IMR-90 (cell line): ENCODE measurements around the gene AHCYL1. TPM values are rescaled to one million over a fixed set of nuclear protein-coding genes. Genes with fewer than 3 reads are reported as not detected.

ENCODE experiments used
- ATAC-seq: fragments of 200-7000 bp; cut with Tn5 transposase; 2 replicates; pipeline ENCODE4 v1.9.1; 2020; ENCODE audit warnings: low read depth, mild to moderate bottlenecking, moderate library complexity
- BruUV-seq: library from RNA; stranded (reverse); fragments of 400-500 nt; replicated peaks from 2 replicates; lab custom pipeline; 2021; lab: Mats Ljungman, UMichigan
- CTCF ChIA-PET: fragments of 300-600 bp; formaldehyde crosslinking; extraction: SDS; loops from one replicate; lab custom pipeline; 2021; ENCODE audit warnings: antibody characterized with exemption; lab: Yijun Ruan, JAX
- POLR2A ChIA-PET: fragments of 300-600 bp; sonication (Branson Sonifier 250); formaldehyde crosslinking; loops from one replicate; lab custom pipeline; 2022; ENCODE audit warnings: antibody characterized with exemption; ENCODE audit not compliant: unreplicated experiment; lab: Charles Lee
- DNase-seq: peaks from one replicate; pipeline ENCODE4 v3.0.0; 2013
- H2AFZ ChIP-seq: replicated peaks from 2 replicates; pipeline ENCODE3; 2013; ENCODE audit warnings: low read length, mild to moderate bottlenecking; ENCODE audit not compliant: poor library complexity
- H2AK5ac ChIP-seq: 2 replicates; pipeline ENCODE4 v1.6.1; 2013; ENCODE audit warnings: low read depth, low read length, inconsistent platforms
- H2AK9ac ChIP-seq: replicated peaks from 2 replicates; pipeline ENCODE3; 2013; ENCODE audit warnings: mild to moderate bottlenecking, low read depth, low read length, moderate library complexity; ENCODE audit not compliant: poor library complexity
- H2BK120ac ChIP-seq: 2 replicates; pipeline ENCODE4 v1.6.1; 2013; ENCODE audit warnings: low read depth, low read length, inconsistent platforms
- H2BK15ac ChIP-seq: 3 replicates; pipeline ENCODE4 v1.6.1; 2013; ENCODE audit warnings: low read depth, low read length, inconsistent platforms
- H2BK20ac ChIP-seq: 2 replicates; pipeline ENCODE4 v1.6.1; 2013; ENCODE audit warnings: low read depth, mild to moderate bottlenecking, inconsistent platforms, low read length, moderate library complexity
- H2BK5ac ChIP-seq: 2 replicates; pipeline ENCODE4 v1.6.1; 2013; ENCODE audit warnings: mild to moderate bottlenecking, low read depth, low read length, inconsistent platforms; ENCODE audit not compliant: poor library complexity, severe bottlenecking
- H3K14ac ChIP-seq: replicated peaks from 2 replicates; pipeline ENCODE4 v1.6.1; 2013; ENCODE audit warnings: low read depth, low read length, inconsistent platforms
- H3K18ac ChIP-seq: 2 replicates; pipeline ENCODE4 v1.6.1; 2013; ENCODE audit warnings: low read depth, low read length, control low read depth
- H3K23ac ChIP-seq: 2 replicates; pipeline ENCODE4 v1.6.1; 2013; ENCODE audit warnings: low read depth, low read length, inconsistent platforms
- H3K27ac ChIP-seq: 2 replicates; pipeline ENCODE4 v1.5.1; 2013; ENCODE audit warnings: mild to moderate bottlenecking, control low read depth, low read length; ENCODE audit not compliant: insufficient read depth
- H3K27me3 ChIP-seq: 2 replicates; pipeline ENCODE4 v1.6.1; 2013; ENCODE audit warnings: low read length; ENCODE audit not compliant: control insufficient read depth, insufficient read depth
- H3K36me3 ChIP-seq: 2 replicates; pipeline ENCODE4 v1.6.1; 2013; ENCODE audit warnings: low read length, mixed read lengths; ENCODE audit not compliant: control insufficient read depth, insufficient read depth
- H3K4ac ChIP-seq: 2 replicates; pipeline ENCODE4 v1.6.1; 2013; ENCODE audit warnings: low read depth, low read length, inconsistent platforms
- H3K4me1 ChIP-seq: 2 replicates; pipeline ENCODE4 v1.6.1; 2013; ENCODE audit warnings: low read length, mixed read lengths; ENCODE audit not compliant: control insufficient read depth, insufficient read depth
- H3K4me2 ChIP-seq: 2 replicates; pipeline ENCODE4 v1.6.1; 2013; ENCODE audit warnings: low read depth, mild to moderate bottlenecking, control low read depth, low read length, moderate library complexity
- H3K4me3 ChIP-seq: 2 replicates; pipeline ENCODE4 v1.5.1; 2013; ENCODE audit warnings: low read depth, mild to moderate bottlenecking, control low read depth, low read length, moderate library complexity; ENCODE audit not compliant: insufficient read depth
- H3K56ac ChIP-seq: 2 replicates; pipeline ENCODE4 v1.6.1; 2013; ENCODE audit warnings: low read length, inconsistent platforms; ENCODE audit not compliant: insufficient read depth; ENCODE audit errors: extremely low read depth
- H3K79me1 ChIP-seq, 2 experiments: 2 replicates each; pipeline ENCODE4 v1.6.1; 2013; ENCODE audit warnings: low read length in 2 of 2, inconsistent platforms in 1 of 2, low read depth in 1 of 2
- H3K9ac ChIP-seq: 2 replicates; pipeline ENCODE4 v1.6.1; 2013; ENCODE audit warnings: low read depth, low read length, control low read depth
- H3K9me1 ChIP-seq: 2 replicates; pipeline ENCODE4 v1.6.1; 2013; ENCODE audit warnings: low read length, inconsistent platforms; ENCODE audit not compliant: insufficient read depth
- H3K9me3 ChIP-seq: 2 replicates; pipeline ENCODE4 v1.6.1; 2013; ENCODE audit warnings: low read length; ENCODE audit not compliant: control insufficient read depth, insufficient read depth
- H4K20me1 ChIP-seq: 2 replicates; pipeline ENCODE4 v1.6.1; 2013; ENCODE audit warnings: low read length, inconsistent platforms; ENCODE audit not compliant: insufficient read depth
- H4K5ac ChIP-seq: 2 replicates; pipeline ENCODE4 v1.6.1; 2013; ENCODE audit warnings: mild to moderate bottlenecking, low read depth, low read length, control low read depth
- H4K8ac ChIP-seq, 2 experiments: 2 replicates each; pipeline ENCODE4 v1.6.1; 2013; ENCODE audit warnings: low read depth in 2 of 2, low read length in 2 of 2, control low read depth in 1 of 2, inconsistent platforms in 1 of 2
- H4K91ac ChIP-seq: 2 replicates; pipeline ENCODE4 v1.6.1; 2013; ENCODE audit warnings: low read depth, low read length, inconsistent platforms; ENCODE audit not compliant: insufficient read depth
- CTCF ChIP-seq: conservative IDR thresholded peaks from 2 replicates; pipeline ENCODE4 v1.5.1; 2012; ENCODE audit warnings: mild to moderate bottlenecking, low read depth, low read length, improper control_type of control experiment
- MAFK ChIP-seq: IDR thresholded peaks from 2 replicates; pipeline ENCODE4 v1.6.1; 2012; ENCODE audit warnings: low read depth, low read length, improper control_type of control experiment
- MAZ ChIP-seq: IDR thresholded peaks from 2 replicates; pipeline ENCODE4 v1.6.1; 2012; ENCODE audit warnings: low read depth, mild to moderate bottlenecking, low read length, improper control_type of control experiment, moderate library complexity, borderline replicate concordance
- MXI1 ChIP-seq: IDR thresholded peaks from 2 replicates; pipeline ENCODE4 v1.6.1; 2012; ENCODE audit warnings: low read depth, mild to moderate bottlenecking, low read length, moderate library complexity, borderline replicate concordance
- NFE2L2 ChIP-seq: fragments of 150-350 bp; IDR thresholded peaks from 2 replicates; pipeline ENCODE4 v1.6.1; 2016; ENCODE audit warnings: low read depth, mild to moderate bottlenecking, low read length
- POLR2A ChIP-seq: IDR thresholded peaks from 2 replicates; pipeline ENCODE4 v1.6.1; 2012; ENCODE audit warnings: mild to moderate bottlenecking, low read depth, low read length
- WGBS, 2 experiments: methylation state at CpG; one replicate each; pipeline versions ENCODE4 v1.1.5 to v1.1.7; 2013; ENCODE audit warnings: missing lambda C conversion rate in 2 of 2; ENCODE audit not compliant: insufficient read length in 1 of 2; ENCODE audit errors: extremely low coverage in 2 of 2; 5-methylcytosine and 5-hydroxymethylcytosine counted together
- dilution Hi-C: fragments of 300-500 bp; cut with HindIII; formaldehyde crosslinking; loops from one replicate; pipeline ENCODE4 v1.14.3; 2018; ENCODE audit warnings: low sequenced_read_pairs; ENCODE audit not compliant: unreplicated experiment
- in situ Hi-C: fragments of 300-500 bp; cut with MboI; formaldehyde crosslinking; loops from 3 replicates; pipeline ENCODE4 v1.14.3; 2019; ENCODE audit warnings: low sequenced_read_pairs, inconsistent platforms, mixed read lengths
- intact Hi-C: fragments of 100-400 bp; cut with micrococcal nuclease; formaldehyde crosslinking; loops from 2 replicates; pipeline ENCODE4 v1.10.0; 2022
- polyA plus RNA-seq, 3 experiments: library from polyadenylated mRNA; depleted of rRNA; stranded (reverse); fragments of >200 nt; gene quantifications; 2 replicates each; pipeline ENCODE4 v1.2.3, GENCODE V29; 2012; ENCODE audit warnings: low replicate concordance in 1 of 3
- total RNA-seq: library from RNA; depleted of rRNA; stranded (reverse); fragments of >200 nt; gene quantifications from 2 replicates; pipeline ENCODE4 v1.2.3, GENCODE V29; 2012
- TF ChIP-seq, protein P1 (sequence below): fragments of 150-350 bp; IDR thresholded peaks from 2 replicates; pipeline ENCODE4 v1.6.1; 2016; ENCODE audit warnings: low read depth, mild to moderate bottlenecking, low read length, moderate library complexity, borderline replicate concordance

The AHCYL1 gene
- total and polyA plus RNA-seq, 2 of the 4 experiments (the other 2 are of a cell fraction): 75.1 to 76.0 TPM

DNA sequence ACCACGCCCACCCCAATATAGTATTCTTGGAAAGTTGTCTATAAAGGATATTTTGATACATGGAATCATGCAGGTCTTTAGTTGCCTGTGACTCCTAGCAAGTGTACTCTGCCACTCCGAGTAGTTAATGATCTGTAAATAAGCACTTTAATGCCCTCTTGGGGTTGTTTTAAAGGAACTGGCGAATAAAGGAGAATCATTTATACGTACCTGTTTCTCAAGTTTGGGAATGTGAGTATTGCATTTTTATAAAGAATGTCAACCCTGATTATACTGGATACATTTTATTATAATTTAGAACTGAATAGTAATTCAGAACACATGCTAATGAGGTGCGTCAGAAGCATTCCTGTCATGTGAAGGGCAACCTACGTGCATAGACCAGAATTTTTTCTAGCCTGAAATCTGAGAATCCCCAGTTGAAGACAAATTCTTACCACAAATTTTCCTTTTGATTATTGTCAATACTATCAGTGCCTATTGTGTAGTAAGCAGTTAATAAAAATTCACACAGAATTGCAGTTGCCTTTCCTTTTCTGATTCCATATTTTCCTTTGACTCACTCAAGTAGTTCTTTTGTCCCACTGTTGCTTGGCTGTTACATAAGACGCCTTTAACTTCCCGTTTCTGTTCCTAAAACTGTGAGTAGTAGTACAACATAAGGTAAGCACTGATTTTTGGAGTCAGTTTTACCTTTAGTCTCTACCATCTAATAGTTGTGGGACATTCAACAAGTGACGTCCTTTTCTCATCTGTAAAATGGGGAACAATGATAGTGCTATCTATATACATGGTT, 5.1 kb downstream of the AHCYL1 start:
- H3K27ac ChIP-seq: no peak overlapping the region
- no peak for DNase-seq
- H2BK5ac ChIP-seq: no peak overlapping the region
- H2AK9ac ChIP-seq: no peak overlapping the region
- H3K79me1 ChIP-seq: peaks cover 36 to 90% of the 10 kb centered on the region in 2 experiments
- no peak overlapping the region for H4K5ac ChIP-seq
- H3K14ac ChIP-seq: no peak overlapping the region
- TF ChIP-seq POLR2A (no peak), MAFK (no peak), MAZ (no peak), MXI1 (no peak), NFE2L2 (no peak), CTCF (no peak)
- TF ChIP-seq, protein P1, sequence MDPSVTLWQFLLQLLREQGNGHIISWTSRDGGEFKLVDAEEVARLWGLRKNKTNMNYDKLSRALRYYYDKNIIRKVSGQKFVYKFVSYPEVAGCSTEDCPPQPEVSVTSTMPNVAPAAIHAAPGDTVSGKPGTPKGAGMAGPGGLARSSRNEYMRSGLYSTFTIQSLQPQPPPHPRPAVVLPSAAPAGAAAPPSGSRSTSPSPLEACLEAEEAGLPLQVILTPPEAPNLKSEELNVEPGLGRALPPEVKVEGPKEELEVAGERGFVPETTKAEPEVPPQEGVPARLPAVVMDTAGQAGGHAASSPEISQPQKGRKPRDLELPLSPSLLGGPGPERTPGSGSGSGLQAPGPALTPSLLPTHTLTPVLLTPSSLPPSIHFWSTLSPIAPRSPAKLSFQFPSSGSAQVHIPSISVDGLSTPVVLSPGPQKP: no peak
- peaks cover 15% of the 10 kb centered on the region for H3K9me1 ChIP-seq
- peaks cover 57% of the 10 kb centered on the region for H4K20me1 ChIP-seq
- dilution Hi-C loops (no loop called here), intact Hi-C loops (no loop called here), in situ Hi-C loops (loop anchor here (5.0 kb wide), 2 partner anchors 212 to 442 kb away; partner anchors contain the start of gene GNAI3)
- H3K36me3 ChIP-seq: peaks cover 5% of the 10 kb centered on the region
- H3K4me1 ChIP-seq: peaks cover 6% of the 10 kb centered on the region; the same call in 1 of the 2 replicates
- H4K91ac ChIP-seq: no peak overlapping the region
- no peak overlapping the region for H3K56ac ChIP-seq
- CTCF ChIA-PET: interaction anchor here (1.2 kb wide), 1 partner anchor 75 kb away, joined by 4 read pairs; no protein-coding TSS in a partner anchor
- H3K27me3 ChIP-seq: no peaks in the 10 kb centered on the region
- no peak overlapping the region for H4K8ac ChIP-seq
- H3K4me2 ChIP-seq: no peak overlapping the region
- H3K9me3 ChIP-seq: no peaks in the 10 kb centered on the region
- H3K4ac ChIP-seq: no peak overlapping the region
- peak overlapping the region; percentile 20; the same call in 1 of the 2 replicates for H2BK20ac ChIP-seq
- ATAC-seq: no peak
- WGBS, 2 experiments: no CpG with 5 or more reads among the region's 9 CpGs
- POLR2A ChIA-PET: no interaction called here
- H3K23ac ChIP-seq: no peak overlapping the region
- H2BK15ac ChIP-seq: no peak overlapping the region
- no peak overlapping the region for H3K18ac ChIP-seq
- no peak overlapping the region for H2AFZ ChIP-seq
- no peak overlapping the region for H2AK5ac ChIP-seq
- no TSS peak for BruUV-seq
- H3K9ac ChIP-seq: no peak overlapping the region
- no peak overlapping the region for H3K4me3 ChIP-seq
- H2BK120ac ChIP-seq: no peak overlapping the region
